GM10248 (cell line): ENCODE data around the gene SPAG4.

Source experiments
- CTCF ChIA-PET: fragments of 300-600 bp; sonication (Branson Sonifier 250); formaldehyde crosslinking; extraction: SDS; loops from one replicate; lab custom pipeline; 2021; ENCODE audit warnings: antibody characterized with exemption; lab: Yijun Ruan, JAX
- POLR2A ChIA-PET: fragments of 350-650 bp; sonication (Branson Sonifier 250); formaldehyde crosslinking; extraction: SDS; loops from one replicate; lab custom pipeline; 2020; ENCODE audit warnings: antibody characterized with exemption; lab: Yijun Ruan, JAX
- DNase-seq: peaks from one replicate; pipeline ENCODE4 v3.0.0; 2012; ENCODE audit errors: extremely low spot score
- TF ChIP-seq, protein P1 (sequence below): IDR thresholded peaks from 2 replicates; pipeline ENCODE4 v1.5.1; 2012; ENCODE audit warnings: mild to moderate bottlenecking, low read depth; ENCODE audit errors: extremely low read depth, missing control alignments, control extremely low read depth

The SPAG4 gene

DNA sequence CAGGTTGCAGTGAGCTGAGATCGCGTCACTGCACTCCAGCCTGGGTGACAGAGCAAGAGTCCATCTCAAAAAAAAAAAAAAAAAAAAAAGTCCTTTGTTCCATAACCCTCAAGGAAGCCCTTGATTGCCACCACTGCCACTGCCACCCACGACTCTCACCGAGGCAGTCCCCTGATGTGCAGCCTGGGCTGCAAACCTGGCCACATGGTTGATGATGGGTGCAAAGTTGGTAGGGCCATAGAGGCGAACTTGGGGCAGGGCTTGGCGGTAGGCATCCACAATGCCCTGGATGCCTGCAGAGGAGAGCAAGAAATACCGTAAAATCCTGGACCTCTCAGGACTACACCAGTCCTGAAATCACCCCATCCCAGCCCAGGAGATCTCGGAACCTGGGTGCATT is 11.5 kb downstream of the SPAG4 start:
- ChIA-PET POLR2A (no interaction called here), CTCF (interaction anchor here (1.2 kb wide), 1 partner anchor 8 kb away, joined by 8 read pairs; no protein-coding TSS in a partner anchor)
- DNase-seq, result no peak
- TF ChIP-seq, protein P1, sequence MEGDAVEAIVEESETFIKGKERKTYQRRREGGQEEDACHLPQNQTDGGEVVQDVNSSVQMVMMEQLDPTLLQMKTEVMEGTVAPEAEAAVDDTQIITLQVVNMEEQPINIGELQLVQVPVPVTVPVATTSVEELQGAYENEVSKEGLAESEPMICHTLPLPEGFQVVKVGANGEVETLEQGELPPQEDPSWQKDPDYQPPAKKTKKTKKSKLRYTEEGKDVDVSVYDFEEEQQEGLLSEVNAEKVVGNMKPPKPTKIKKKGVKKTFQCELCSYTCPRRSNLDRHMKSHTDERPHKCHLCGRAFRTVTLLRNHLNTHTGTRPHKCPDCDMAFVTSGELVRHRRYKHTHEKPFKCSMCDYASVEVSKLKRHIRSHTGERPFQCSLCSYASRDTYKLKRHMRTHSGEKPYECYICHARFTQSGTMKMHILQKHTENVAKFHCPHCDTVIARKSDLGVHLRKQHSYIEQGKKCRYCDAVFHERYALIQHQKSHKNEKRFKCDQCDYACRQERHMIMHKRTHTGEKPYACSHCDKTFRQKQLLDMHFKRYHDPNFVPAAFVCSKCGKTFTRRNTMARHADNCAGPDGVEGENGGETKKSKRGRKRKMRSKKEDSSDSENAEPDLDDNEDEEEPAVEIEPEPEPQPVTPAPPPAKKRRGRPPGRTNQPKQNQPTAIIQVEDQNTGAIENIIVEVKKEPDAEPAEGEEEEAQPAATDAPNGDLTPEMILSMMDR, result no peak

DNA sequence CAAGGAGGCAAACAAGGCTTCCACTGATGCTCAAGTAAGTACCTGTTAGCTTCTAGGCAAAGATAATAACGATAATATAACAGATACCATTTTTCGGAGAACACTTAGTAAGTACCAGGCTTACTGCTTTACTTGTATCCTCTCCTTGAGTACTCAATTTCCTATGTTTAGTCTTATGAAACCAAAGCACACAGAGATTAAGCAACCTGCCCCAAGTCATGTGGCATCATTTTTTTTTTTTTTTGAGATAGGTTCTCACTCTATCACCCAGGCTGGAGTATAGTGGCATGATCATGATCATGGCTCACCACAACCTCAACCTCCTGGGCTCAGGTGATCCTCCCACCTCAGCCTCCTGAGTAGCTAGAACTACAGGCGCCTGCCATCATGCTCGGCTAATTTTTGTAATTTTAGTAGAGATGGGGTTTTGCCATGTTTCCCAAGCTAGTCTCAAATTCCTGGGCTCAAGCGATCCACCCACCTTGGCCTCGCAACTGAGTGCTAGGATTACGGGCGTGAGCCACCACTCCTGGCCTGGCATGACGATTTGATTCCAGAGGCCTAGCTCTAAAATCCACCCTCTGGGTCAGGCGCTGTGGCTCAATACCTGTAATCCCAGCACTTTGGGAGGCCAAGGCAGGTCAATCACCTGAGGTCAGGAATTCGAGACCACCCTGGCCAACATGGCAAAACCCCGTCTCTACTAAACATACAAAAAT is 14.0 kb downstream of the SPAG4 start:
- ChIA-PET CTCF (interaction anchor here (1.3 to 4.7 kb wide), 3 partner anchors 10 to 51 kb away, joined by 3 to 41 read pairs (median 4); no protein-coding TSS in a partner anchor), POLR2A (no interaction called here)
- TF ChIP-seq, protein P1, result no peak

DNA sequence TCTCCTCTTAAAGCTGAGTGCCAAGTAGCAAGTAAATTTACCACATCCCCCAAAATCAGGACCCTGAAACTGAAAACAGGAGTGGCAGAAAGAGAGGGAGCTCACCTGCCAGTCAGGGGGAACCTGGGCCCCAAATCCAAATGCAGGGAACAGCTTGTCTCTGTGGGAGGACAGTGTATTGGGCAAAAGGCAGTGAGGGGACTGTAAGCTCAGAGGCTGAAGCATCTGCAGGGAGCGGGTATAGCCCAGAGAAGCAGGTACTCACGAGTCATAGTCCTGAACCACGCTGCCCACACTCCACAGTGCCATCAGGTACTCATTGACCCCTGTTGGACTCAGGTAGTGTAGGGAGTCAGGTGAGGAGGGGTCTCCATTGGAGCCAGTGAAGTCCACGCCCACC is 15.0 kb downstream of the SPAG4 start:
- CTCF ChIA-PET, result interaction anchor here (1.3 to 4.7 kb wide), 3 partner anchors 11 to 50 kb away, joined by 4 to 41 read pairs (median 7); no protein-coding TSS in a partner anchor
- TF ChIP-seq, protein P1, result no peak
- POLR2A ChIA-PET, result no interaction called here

More for the DNA sequence above, 14.0 kb downstream of the SPAG4 start:
- no peak for DNase-seq

DNA sequence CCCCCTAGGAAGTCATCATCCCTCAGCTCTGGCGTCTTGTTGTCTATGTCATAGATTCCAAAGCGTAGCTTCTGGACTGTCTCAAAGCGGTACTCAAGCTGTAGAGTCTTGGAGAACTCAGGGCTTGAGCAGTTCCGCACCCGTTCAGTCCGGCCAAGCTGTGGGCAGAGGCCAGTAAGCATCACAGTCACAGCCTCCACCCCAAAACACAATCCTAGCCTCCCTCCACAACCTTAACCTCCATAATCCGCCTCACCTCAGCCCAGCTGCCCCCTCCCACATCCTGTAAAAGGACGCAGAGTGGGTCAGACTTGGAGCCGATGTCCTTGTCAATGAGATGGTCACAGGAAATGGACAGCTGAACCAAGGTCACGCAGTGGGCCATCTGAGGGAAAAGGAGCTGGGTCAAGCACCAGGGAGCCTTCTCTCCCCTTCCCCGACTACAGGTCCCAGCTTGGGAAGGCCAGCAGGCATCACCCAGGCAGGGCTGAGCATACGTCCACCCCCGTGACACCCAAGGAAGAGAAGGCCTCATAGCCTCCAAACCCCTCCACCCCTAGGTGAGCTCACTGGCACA is 17.0 kb downstream of the SPAG4 start:
- CTCF ChIA-PET, result interaction anchor here (4.7 kb wide), 1 partner anchor 13 kb away, joined by 41 read pairs; no protein-coding TSS in a partner anchor
- no peak for DNase-seq
- POLR2A ChIA-PET, result interaction anchor here (0.5 kb wide), 1 partner anchor 86 kb away, joined by 5 read pairs; no protein-coding TSS in a partner anchor
- TF ChIP-seq, protein P1, result no peak

More for the DNA sequence above, 15.0 kb downstream of the SPAG4 start:
- no peak for DNase-seq

DNA sequence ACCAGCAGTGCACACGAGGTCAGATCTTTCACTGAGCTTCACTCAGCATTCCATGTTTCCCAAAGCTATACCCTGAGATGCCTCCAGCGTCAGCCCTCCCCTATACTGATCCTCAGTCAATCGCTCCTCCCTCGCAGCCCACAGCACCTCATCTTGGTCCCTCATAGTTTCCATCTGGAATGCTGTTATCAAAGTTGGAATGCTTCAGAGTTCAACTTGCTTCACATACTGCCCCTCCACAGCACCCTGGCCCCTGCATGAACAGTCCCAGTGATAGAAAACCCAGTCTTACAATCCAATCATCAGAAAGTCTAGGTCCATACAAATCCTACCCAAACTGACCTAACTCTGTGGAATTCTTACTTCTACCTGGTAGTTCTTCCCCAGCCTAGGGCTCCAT is 20.0 kb downstream of the SPAG4 start:
- POLR2A ChIA-PET, result no interaction called here
- TF ChIP-seq, protein P1, result no peak
- CTCF ChIA-PET, result interaction anchor here (1.2 to 2.5 kb wide), 4 partner anchors 9 to 23 kb away, joined by 3 to 12 read pairs (median 4); no protein-coding TSS in a partner anchor
- no peak for DNase-seq

DNA sequence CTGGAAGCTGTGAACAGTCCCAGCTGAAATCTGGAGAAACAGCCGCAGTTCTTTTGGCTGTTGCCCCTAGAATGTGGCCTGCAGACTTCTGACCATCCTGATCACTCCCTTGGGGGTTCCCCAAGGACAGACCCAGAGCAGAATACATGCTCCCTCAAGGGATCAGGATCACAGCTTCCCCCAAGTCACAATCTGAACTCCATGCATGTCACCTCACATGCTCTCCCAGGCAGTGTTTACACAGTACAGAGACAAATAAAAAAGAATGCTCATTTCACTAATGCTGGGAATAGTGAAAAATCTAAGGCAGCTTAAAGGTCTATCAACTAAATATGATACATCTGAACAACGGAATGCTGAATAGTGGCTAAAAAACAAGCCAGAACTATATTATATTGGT is 20.5 kb downstream of the SPAG4 start:
- ChIA-PET POLR2A (no interaction called here), CTCF (interaction anchor here (1.2 to 2.5 kb wide), 4 partner anchors 9 to 17 kb away, joined by 3 to 12 read pairs (median 8); no protein-coding TSS in a partner anchor)
- TF ChIP-seq, protein P1, result no peak
- DNase-seq, result no peak
